GM18498 (cell line): ENCODE results near the gene CLPX.
"Not testable (repeated sequence)": the region's sequence is repeated elsewhere in the genome, so short reads cannot be mapped to it uniquely, and the experiment has no call there.

Experiments
- ATAC-seq: cut with Tn5 transposase; IDR thresholded peaks from one replicate; pipeline ENCODE4 v1.9.1; 2021; ENCODE audit warnings: mild to moderate bottlenecking, moderate library complexity; ENCODE audit not compliant: unreplicated experiment

CLPX gene

GRCh38 chr15:65175511-65175910 lies 9.6 kb downstream of the CLPX start:
- ATAC-seq, result no peak

GRCh38 chr15:65174509-65174908 lies 10.6 kb downstream of the CLPX start:
- no peak for ATAC-seq

- no peak for ATAC-seq
Observed at GRCh38 chr15:65172531-65172930, 12.6 kb downstream of the CLPX start.

- no peak for ATAC-seq
Observed at GRCh38 chr15:65171428-65171827, 13.7 kb downstream of the CLPX start.

- ATAC-seq, result no peak
Observed at GRCh38 chr15:65165875-65166274, 19.3 kb downstream of the CLPX start.

GRCh38 chr15:65164139-65164538 lies 21.0 kb downstream of the CLPX start:
- no peak for ATAC-seq

- no peak for ATAC-seq
Observed at GRCh38 chr15:65163041-65163440, 22.1 kb downstream of the CLPX start.

GRCh38 chr15:65156692-65157091 lies 28.4 kb downstream of the CLPX start:
- no peak for ATAC-seq

- no peak for ATAC-seq
Observed at GRCh38 chr15:65154720-65155119, 30.4 kb downstream of the CLPX start.

- ATAC-seq, result no peak
Observed at GRCh38 chr15:65147902-65148301, 37.2 kb downstream of the CLPX start.

GRCh38 chr15:65146438-65146837 lies 38.7 kb downstream of the CLPX start:
- ATAC-seq, result no peak

GRCh38 chr15:65138631-65139030 lies 46.5 kb downstream of the CLPX start:
- not testable (repeated sequence) for ATAC-seq

- not testable (repeated sequence) for ATAC-seq
Observed at GRCh38 chr15:65137893-65138292, 47.2 kb downstream of the CLPX start.

- not testable (repeated sequence) for ATAC-seq
Observed at GRCh38 chr15:65137089-65137488, 48.1 kb downstream of the CLPX start.

GRCh38 chr15:65134538-65134937 lies 50.6 kb downstream of the CLPX start:
- no peak for ATAC-seq

GRCh38 chr15:65133548-65134200 lies 51.5 kb downstream of the CLPX start, which contains the start of gene PDCD7:
Gene PDCD7, minus strand, starts transcription at chr15:65133808. Its CDS starts 27 bp downstream, at chr15:65133781.
- peak; percentile 90 for ATAC-seq

- peak; percentile 45 for ATAC-seq
Observed at GRCh38 chr15:65132878-65133547, 52.1 kb downstream of the CLPX start.

GRCh38 chr15:65130941-65131340 lies 54.2 kb downstream of the CLPX start:
- ATAC-seq, result no peak

GRCh38 chr15:65115542-65115941 lies 69.6 kb downstream of the CLPX start:
- no peak for ATAC-seq

GRCh38 chr15:65115086-65115485 lies 70.1 kb downstream of the CLPX start, which contains the start of gene UBAP1L:
Gene UBAP1L, minus strand, starts transcription at chr15:65115200. Its CDS starts 8,985 bp downstream, at chr15:65106215.
- ATAC-seq, result no peak

GRCh38 chr15:65110676-65111292 lies 74.4 kb downstream of the CLPX start:
- ATAC-seq, result no peak

GRCh38 chr15:65106011-65106590 lies 79.0 kb downstream of the CLPX start:
- ATAC-seq, result no peak
